Measurements from ENCODE around the gene TCF7L2.
A peak's percentile ranks its signal among the peaks of the same experiment; 100 is the strongest.

Gene TCF7L2

DNA sequence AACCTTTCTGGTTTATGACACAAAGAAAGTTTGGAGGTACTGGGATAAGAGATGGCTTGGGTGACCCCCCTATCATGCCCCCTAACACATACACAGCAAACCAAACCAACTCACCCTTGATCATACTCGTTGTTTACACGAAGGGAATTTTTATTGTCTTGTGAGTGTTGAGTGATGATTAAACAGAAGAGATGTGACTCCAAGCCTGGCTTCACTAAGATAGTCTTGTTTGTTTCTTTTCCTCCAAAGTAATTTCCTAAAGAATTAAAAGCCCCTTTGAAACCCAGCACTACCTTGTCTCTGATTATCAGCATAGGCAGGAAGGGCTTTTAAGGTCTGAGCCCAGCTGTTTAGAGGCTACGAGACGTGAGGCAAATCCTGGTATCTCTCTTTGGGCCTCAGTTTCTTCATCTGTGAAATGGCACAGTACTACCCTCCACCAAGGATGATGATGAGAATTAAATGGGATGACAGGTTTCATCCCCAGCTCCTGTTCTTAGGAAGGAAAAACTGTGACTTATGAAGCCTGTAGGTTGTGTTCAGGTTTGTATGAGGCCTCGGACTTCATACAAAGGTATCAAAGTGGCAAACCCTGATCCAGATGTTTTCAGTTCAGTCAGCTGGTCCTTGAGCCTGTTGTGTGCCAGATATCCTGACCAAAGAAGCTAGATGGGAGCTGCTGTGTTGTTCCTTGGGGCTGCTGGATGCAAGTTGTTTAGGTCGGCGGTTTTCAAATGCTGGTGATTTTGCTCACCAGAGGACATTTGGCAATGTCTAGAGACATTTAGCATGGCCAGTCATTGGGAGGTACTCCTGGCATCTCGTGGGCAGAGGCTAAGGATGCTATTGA lies 51.8 kb downstream of the TCF7L2 start:
- DNase-seq, result no peak

DNA sequence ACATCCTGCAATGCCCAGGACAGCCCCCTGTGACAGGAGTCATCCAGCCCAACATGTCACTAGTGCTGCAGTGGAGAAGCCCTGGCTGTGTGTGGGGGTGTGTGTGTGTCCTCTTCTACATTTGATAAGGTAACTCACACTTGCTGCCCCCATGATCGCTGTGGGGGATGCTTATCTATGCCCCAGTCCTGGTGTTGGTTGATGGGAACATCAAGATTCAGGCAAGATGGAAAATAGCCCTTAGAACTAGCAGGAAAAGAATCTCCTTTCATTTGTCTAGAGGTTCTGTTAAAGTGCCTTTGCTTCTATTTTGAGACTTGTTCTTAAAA lies 52.4 kb downstream of the TCF7L2 start:
- DNase-seq, result no peak

DNA sequence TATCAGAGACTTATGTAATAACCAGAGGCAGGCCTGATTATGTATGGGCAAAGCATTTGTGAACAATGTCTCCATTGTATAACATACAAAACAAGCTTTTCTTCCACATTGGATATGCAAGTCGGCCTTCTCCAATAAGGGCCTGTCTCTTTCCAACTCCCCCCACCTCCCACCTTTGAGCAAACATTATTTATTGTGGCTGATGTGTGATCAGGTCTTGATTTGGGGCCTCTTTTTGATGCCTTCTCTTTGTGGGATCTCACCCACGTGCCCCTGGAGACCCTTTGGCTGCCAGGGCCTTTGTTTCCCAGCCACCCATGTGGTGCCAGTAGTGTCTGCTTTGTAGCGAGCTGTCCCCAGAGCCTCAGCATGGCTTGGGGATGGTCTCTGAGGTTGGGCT lies 53.0 kb downstream of the TCF7L2 start:
- DNase-seq, result no peak

DNA sequence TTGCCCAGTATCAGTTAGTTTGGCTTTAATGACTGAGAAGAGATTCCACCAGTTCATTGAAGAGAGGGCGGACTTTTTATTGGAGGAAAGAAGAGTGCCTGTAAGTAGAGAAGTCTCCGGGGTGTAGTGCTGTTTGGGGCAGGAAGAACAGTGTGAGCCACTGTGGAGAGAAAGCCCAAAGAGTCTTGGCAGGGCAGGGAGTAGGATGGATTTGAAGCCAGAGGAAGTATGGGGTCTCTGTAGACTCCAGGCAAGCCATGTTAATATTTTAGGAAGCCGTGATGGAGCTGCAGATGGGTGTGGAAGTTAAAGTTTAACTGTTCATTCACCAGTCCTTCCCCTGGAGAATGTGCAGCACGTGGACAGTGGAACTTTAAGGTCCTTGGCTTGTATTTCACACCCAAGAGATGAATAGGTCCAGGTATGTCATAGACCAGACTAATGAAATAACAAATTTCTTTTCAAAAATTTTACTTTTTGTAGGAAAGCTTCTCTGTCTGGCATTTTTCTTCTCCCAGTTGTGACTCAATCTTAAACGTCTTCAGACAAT lies 54.1 kb downstream of the TCF7L2 start:
- no peak for DNase-seq

DNA sequence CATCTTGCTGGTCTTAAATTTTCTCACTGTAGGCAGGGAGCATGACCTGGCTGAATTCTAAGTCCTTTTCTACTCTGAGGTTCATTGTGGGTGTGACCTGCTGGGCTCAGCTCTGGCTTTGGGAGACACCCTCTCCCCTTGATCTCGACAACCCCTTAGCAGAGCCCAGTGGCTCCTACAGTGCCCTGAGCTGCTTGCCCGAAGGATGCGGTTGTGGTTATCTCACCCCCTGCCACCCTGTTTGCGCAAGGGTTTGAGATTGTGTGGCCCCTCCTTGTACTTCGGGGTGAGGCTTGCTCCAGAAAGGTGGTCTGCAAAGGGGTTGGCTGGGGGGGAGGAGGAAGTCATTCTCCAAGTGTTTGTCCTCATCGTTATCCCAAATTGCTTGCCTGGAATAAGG lies 55.3 kb downstream of the TCF7L2 start:
- DNase-seq, result no peak

DNA sequence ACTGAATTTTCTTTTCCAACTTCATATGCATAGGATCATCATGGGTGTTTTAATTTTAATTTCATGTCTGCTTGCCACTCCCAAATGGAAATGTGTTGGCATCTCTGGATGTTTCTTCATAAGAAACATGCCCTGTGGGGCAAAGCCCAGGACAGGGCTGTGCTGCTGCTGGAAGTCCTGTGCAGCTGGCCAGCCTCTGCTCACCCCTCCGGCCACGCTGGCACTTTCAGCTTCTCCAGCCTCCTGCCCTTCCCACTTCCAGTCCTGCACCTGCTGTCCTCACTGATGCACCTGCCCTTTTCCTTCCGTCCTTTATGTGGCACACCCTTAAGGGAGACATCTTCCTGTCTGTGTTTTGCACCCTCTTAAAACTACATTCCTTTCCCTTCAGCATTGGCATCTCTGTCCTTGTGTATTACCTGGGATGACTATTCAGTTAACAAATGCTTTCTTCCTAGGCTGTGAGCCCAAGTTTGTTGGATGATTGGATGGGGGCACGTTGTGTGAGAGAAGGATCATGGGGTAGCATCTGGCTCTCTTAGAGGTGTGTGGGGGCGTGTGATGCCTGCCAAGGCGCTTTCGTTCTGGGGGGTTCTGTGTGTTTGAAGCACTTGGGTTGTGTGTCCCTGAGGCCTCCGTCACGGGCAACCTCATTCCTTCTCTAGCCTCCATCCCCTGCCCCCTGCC lies 56.8 kb downstream of the TCF7L2 start:
- DNase-seq, result no peak

DNA sequence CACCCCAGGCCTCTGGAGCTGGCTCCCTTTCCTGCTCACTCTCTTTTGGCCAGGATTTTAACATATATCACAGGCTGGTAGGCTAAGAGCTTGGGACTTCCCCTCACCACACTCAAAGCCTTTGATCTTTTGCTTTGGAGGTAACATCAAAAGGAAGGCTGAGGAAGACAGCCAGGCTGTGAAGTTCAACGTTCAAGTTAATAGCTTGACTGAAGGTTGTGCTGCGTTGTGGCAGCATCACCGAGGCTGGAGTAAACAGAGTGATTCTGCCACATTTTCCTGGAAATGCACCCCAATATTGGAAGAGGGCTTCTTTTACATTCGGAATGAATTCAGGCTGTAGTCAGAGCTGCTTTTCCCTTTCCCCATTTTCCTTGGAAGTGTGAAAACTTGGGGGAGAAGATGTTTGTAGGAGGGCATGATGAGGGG lies 57.3 kb downstream of the TCF7L2 start:
- DNase-seq, result no peak

DNA sequence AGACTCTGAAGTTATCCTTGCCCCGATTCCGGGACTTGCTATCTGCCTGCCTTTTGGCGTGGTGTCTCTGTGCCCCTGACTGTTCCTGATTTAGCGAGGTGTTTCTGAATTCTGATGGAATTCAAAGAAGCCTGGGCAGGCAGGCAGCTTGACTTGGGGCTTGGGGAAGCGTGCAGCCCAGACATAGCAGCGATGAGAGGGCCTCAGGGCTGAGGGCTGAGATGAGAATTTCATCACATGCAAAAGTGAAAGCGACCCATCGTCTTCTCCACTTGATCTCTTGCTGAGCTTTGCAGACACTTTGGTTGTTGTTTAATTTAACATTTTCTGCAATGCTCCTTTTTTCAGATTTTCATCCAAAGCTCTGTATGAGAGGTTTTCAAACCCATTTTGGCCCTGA lies 57.8 kb downstream of the TCF7L2 start:
- DNase-seq, result no peak

DNA sequence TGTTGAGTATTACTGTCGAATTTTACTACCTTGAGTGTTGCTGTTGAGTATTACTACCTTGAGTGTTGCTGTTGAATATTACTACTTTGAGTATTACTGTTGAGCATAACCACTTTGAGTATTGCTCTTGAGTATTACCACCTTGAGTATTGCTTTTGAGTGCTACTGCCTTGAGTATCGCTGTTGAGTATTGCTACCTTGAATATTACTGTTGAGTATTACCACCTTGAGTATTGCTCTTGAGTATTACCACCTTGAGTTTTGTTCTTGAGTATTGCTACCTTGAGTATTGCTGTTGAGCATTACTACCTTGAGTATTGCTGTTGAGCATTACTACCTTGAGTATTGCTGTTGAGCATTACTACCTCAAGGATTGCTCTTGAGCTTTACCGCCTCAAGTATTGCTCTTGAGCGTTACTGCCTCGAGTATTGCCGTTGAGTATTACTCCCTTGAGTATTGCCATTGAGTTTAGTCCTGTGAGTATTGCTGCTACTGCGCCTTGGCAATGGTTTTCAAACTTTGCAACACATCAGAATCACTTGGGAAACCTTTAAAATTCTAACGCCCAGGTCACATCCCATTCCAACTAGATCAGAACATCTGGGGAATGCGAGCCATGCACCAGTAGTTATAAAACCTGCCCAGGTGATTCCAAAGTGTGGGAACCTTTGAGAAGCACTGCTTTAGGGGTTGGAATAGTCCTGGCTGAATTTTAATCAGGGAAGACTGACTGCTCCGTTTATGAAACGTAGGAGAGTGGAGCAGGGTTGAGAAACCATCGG lies 61.7 kb downstream of the TCF7L2 start:
- no peak for DNase-seq

DNA sequence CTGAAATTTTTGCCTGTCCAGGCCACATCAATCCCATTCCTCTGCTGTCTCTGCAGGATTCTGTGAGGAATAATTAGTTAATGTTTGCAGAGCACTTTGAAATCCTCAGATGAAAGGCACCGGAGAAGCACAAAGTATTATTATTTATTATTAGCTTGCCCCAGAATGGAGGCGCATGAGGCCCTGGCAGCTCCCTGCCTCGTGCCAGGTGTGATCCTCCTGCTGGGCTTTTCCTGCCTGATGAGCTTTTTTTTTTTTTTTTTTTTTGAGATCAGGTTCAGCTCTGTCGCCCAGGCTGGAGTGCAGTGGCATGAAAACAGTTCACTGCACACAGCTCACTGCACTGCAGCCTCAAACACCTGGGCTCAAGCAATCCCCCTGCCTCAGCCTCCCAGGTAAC lies 65.2 kb downstream of the TCF7L2 start:
- DNase-seq, result no peak

DNA sequence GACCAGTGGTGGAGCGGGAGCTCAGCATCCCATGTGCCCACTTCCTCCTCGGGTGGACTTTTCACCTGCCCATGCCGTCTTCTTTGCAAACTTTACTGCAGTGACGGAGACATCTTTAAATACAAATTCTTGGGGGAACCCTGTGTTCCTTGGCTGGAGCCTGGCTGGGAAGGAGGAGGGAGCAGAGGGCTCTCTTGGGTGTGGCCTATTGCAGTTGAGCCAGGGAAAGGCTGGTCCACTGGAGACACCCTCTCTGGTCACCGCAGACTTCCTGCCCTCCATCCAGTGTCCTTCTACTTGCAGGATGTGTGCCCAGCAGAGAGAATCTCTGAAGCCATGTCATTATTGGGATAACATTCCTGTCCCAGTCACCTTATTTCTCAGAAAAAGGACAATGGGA lies 67.3 kb downstream of the TCF7L2 start:
- DNase-seq, result no peak

DNA sequence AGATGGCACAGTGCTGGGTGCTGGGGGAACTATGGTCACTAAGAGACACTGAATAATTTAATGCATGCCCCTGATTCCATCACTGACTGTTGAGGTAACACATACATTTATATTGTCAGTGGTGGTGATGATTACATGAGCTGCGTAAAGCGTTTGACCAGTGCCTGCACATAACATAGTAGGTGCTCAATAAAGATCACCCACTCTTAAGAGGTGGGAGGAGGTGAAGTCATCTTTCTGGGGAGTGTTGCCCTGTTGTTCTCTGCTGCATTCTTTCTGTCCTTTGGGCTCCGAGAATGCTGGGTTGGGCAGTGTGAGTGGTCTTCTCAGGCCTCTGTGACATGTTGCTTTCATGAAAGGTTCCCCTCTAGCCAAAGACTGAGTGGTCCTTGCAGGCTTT lies 68.0 kb downstream of the TCF7L2 start:
- no peak for DNase-seq

DNA sequence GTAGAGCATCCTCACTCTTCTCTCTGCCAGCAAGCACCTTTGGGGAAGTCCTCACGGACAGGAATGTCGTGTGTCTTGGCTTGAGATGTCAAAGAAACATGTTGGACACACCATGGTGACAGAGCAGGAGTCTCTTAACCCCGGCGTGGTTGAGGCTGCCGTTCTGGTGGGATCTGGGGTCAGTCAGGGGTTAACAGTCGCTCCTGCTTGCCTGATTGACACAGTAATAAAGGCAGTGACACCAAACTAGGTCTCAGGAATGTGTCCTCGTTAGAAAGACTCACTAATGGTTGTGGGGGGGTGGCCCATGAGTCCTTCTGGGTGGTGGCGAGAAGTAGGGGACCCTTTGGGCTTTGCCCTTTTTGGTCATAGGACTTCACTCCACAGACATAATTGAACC lies 69.0 kb downstream of the TCF7L2 start:
- DNase-seq, result peak; percentile 43

DNA sequence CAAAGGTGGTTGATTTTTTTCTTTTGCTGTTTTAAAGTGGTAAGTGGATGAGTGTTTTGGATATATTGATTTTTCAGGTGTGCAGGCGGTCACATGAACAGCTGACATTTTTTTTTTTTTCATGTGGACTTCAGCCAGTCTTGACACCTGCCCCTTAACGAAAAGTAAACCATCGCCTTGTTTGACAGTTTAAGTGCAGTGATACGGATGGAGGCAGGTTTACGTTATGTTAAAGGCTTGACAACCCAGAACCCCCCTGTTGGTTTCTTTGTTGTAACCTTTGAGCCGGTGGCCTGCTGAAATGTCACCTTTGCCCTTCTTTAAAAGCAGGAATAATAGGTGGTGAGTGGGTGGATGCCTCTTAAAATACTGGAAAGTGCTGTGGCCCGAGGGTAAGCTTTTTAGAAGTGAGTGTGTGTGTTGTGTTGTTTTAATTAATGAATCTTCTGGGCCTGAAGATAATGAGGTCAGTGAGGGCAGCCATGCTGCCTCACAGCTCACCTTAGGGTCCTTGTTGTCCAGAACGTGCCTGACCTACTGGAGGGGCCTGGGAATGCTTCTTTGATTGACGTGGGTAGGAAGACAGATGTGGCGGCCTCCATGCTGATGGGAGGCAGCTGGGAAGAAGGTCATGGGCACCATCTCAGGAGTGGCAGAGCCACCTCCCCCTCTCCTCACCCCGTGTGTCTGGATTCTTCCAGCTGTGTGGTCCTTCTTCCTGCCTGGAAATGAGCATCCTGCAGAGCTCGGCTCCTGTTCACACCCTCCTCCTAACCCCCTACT lies 69.8 kb downstream of the TCF7L2 start:
- DNase-seq, result no peak

DNA sequence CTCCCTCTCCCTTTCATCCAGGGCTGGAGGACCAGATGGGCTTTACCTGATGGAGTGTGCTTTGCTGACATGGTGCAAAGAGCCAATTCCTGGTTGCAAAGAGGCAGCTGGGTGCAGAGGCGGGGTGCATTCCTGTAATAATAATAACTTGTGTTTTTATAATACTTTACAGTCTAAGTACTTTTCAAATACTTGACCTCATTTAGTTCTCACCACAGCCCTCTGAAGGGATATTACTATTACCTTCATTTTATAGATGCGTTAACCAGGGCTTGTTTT lies 70.4 kb downstream of the TCF7L2 start:
- no peak for DNase-seq

DNA sequence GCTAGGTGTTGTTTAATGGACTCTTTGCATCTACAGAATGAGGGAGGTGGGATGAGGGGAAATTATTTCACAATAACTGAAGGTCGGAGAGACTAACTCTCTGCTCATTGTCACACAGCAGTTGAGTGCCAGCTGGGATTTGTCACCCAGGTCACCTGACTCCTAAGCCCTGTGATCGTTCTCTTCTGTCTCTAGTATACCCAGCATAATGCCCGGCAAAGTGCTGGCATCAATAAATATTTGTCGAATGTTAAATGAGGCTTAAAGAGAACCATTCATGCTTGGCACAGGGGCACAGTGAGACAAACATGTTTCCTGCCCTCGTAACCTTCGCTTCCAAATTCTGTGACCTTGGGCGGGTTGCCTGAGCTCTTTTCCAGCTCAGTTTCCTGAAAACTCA lies 70.8 kb downstream of the TCF7L2 start:
- DNase-seq, result no peak

DNA sequence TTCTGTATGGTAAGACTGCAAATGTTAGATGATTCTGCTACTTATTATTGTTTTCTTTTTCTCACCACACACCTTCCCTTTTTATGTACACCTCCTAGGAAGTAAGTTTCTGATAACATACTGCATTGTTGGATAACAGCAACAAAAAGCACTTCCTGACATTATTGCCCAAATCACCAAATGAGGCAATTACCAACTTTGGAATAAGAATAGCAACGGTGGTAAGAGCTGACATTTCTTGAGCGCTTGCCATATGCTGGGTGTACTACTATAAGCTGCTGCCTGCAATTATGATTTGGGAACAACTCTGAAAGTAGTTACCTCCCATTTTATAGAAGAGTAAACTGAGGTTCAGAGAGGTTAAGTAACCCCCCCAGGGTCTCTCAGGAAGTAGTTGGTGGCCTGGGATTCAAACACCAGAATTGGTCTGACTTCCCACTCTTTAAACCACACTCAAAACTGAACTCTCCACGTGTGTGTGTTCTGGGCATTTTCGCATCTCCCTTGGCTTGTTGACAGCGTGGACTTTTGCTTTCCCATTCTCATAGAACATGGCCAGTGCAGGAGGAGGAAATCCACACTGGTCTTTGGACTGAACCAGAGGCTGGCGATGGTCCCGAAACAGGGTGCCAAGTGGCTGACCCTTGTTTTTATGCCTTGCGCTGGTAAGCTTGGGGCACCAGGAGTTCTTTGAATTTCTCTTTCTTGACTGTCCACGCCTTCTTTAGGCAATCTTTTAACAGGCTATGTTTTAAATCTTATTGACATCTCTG lies 71.4 kb downstream of the TCF7L2 start:
- DNase-seq, result no peak

DNA sequence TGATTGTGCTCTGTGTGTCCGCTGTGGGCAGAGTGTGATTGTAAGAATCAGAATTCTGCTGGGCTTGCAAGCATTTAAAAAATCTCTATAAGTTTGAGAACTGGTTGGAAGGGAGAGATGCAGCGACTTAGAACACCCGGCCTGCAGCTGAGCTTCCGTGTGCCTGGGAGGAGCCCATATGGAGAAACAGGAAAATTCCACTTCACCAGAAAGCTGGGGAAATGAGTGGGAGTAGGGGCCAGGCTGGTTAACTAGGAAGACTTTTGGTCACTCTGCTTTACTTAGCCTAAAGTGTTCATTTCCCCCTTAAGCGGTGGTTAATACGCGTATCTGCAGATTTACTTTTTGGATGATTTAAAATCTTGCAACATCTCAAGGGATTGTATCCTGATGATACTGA lies 72.2 kb downstream of the TCF7L2 start:
- no peak for DNase-seq

DNA sequence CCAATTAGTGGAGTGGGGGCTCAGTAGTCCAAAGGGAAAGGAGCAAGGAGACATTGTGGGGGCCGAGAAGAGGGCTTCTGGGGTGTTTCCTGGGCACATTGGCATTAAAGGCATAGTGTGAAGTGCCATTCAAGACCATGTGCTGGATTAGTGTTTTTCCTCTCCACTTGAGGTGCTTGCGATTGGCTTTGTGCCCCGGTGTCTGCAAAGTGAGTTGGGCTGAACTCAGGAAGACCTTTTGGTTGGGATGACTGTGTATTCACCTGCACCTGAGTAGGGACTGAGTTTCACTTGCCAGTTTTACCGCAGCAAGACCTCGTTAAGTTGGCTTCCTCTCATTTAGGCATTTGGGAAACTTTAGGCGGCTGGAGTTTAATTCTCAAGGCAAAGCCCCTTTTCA lies 73.0 kb downstream of the TCF7L2 start:
- DNase-seq, result no peak

DNA sequence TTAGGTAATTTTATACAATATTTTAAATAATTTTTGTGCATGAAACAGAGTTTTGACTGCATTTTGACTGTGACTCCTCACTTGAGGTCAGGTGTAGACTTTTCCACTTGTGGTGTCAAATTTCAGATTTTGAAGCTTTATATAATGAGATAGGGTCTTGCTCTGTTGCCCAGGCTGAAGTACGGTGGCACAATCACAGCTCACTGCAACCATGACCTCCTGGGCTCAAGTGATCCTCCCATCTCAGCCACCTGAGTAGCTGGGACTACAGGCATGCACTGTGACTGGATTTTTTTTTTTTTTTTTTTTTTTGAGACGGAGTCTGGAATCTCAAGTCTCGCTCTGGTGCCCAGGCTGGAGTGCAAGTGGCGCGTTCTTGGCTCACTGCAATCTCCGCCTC lies 74.9 kb downstream of the TCF7L2 start:
- no peak for DNase-seq

DNA sequence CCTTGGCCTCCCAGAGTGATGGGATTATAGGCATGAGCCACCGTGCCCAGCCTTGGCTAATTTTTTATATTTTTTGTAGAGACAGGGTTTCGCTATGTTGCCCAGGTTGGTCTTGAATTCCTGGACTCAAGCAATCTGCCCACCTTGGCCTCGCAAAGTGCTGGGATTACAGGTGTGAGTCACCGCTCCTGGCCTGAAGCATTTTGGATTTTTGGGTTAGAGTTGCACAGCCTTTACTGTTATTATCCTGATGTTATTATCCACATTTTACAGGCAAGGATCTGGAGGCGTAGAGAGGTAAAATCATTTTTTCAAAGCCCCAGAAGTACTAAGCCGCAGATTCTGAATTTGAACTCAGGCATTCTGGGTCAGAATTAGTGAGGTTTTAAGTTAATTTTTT lies 75.4 kb downstream of the TCF7L2 start:
- DNase-seq, result no peak

DNA sequence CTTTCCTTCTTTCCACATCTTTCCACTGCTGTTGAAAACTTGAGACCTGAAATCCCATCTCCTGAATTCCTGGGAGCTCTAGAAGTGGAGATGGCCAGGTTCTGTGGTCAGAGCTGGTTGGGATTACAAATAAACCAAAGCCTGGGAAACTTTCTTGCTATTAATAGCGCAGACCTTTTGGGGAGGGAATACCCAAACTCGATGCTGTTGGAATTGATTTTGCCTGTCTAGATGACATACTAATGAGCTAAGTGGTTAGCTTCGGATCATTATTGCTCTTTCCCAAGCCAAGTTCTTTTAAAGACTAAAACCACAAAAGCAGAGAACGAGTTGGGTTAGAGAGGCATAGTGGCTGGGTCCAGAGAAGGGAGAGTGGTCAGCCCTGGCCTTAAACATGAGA lies 76.6 kb downstream of the TCF7L2 start:
- no peak for DNase-seq
